Ammon's horn (tissue), 1 donor: ENCODE data around the gene MRPL4.
"Not testable (repeated sequence)": the region's sequence is repeated elsewhere in the genome, so short reads cannot be mapped to it uniquely, and the experiment has no call there.

ENCODE experiments used
- DNase-seq: peaks from one replicate; pipeline ENCODE4 v3.0.0-alpha.2; 2016; ENCODE audit warnings: low spot score

Gene MRPL4

GRCh38 chr19:10230173-10230860 is 21.7 kb upstream of the MRPL4 start:
- no peak for DNase-seq

GRCh38 chr19:10230861-10231611 is 21.0 kb upstream of the MRPL4 start, which contains the start of gene S1PR2:
Gene S1PR2 (minus strand): TSS chr19:10231331. CDS start chr19:10224905, 6,426 bp downstream.
- DNase-seq: peak; percentile 22

DNA sequence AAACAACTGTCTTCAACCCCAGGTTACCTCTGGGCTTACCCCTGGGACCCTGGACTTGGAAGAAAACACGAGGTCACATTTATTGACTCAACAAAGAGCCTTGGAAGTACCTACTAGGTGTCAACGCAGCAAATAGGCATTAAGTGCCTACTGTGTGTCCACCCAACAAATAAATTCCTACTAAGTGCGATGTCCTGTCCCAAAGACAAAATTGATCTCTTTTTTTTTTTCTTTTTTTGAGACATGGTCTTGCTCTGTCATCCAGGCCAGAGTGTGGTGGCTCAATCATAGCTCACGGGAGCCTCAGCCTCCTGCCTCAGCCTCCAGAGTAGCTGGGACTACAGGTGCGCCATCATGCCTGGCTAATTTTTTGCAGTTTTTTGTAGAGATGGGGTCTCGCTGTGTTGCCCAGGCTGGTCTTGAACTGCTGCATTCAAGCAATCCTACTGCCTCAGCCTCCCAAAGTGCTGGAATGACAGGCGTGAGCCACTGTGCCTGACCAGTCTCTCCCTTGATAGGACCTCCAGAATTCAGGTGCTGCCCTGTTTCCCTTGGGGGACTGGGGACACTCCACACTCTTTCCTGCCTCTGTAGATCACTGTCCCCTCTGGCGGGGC is 20.3 kb upstream of the MRPL4 start:
- DNase-seq: no peak

GRCh38 chr19:10233946-10234345 is 18.1 kb upstream of the MRPL4 start:
- DNase-seq: no peak

DNA sequence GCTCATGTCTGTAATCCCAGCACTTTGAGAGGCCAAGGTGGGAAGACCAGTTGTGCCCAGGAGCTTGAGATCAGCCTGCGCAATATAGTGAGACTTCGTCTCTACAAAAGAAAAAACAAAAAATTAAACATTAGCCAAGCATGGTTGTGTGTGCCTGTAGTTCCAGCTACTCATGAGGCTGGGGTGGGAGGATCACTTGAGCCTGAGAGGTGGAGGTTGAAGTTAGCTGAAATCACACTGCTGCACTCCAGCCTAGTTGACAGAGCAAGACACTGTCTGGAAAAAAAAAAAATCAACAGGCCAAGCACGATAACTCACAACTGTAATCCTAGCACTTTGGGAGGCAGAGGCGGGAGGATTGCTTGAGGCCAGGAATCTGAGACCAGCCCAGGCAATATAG is 17.0 kb upstream of the MRPL4 start:
- no peak for DNase-seq

DNA sequence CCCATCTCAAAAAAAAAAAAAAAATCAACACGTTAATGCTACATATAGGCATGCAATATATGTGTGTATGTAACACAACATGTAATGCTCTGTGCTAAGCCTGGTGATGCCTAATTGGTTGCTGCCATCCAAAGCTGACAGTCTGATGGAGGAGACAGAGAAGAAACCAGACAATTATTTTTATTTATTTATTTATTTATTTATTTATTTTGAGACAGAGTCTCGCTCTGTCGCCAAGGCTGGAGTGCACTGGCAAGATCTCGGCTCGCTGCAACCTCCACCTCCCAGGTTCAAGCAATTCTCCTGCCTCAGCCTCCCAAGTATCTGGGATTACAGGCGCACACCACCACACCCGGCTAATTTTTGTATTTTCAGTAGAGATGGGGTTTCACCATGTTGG is 16.6 kb upstream of the MRPL4 start:
- DNase-seq: not testable (repeated sequence)

DNA sequence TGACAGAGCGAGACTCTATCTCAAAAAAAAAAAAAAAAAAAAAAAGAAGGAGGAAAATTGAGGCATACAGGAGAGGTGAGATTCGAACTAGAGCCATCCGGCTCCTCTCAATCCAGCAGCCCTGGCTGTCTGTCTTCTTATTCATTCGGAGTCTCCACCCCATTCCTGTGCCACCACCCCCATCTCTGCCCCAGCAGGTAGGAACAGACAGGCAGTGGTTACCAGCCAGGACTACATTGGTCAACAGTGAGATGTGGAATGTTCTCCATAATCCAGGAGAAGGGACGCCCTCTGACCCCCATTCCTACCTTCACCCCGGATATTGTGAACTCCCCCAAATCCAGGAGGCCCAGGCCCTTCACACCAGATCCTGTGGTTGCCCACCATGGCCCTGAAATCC is 14.3 kb upstream of the MRPL4 start:
- DNase-seq: no peak

DNA sequence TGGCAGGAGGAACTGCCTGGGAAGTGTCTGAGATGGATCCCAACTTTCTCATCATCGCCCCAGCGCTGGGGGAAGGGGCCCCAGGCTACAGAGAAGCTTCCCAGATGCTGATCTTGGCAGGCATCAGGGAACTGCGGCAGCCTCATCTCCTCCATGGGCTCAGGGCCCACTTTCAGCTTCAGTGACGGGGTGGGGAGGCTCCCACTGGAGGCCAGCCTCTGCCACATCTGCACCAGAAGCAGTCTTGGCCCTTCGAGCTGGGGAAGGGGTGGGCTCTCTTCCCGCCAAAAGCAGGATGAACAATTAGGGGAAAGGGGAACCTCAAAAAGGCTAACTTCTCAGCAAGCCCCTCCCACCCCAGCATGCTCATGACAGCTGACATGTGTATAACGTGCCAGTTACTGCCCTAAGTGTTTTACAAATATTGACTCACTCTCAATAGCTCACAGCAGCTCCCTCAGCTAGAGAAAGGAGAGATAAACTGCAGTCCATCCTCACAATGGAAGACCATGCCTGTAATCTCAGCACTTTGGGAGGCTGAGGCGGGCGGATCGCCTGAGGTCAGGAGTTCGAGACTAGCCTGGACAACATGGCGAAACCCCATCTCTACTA is 13.7 kb upstream of the MRPL4 start:
- DNase-seq: no peak

DNA sequence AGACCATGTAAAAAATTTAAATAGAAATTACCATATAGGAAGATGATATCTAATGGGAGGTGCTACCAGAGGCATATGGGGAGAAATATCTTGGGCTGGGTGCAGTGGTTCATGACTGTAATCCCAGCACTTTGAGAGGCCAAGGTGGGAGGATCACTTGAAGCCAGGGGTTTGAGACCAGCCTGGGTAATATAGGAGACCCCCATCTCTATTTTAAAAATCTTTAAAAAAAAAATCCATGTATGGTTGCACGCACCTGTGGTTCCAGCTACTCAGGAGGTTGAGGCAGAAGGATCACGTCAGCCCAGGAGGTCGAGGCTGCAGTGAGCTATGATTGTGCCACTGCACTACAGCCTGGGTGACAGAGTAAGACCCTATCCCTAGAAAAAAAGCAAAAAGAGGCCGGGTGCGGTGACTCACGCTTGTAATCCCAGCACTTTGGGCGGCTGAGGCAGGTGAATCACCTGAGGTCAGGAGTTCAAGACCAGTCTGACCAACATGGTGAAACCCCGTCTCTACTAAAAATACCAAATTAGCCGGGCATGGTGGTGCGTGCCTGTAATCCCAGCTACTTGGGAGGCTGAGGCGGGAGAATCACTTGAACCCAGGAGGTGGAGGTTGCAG is 10.1 kb upstream of the MRPL4 start:
- DNase-seq: not testable (repeated sequence)

- DNase-seq: no peak
Measured at GRCh38 chr19:10243606-10244005, 8.4 kb upstream of the MRPL4 start.

- DNase-seq: no peak
Measured at GRCh38 chr19:10245189-10245939, 6.7 kb upstream of the MRPL4 start.

DNA sequence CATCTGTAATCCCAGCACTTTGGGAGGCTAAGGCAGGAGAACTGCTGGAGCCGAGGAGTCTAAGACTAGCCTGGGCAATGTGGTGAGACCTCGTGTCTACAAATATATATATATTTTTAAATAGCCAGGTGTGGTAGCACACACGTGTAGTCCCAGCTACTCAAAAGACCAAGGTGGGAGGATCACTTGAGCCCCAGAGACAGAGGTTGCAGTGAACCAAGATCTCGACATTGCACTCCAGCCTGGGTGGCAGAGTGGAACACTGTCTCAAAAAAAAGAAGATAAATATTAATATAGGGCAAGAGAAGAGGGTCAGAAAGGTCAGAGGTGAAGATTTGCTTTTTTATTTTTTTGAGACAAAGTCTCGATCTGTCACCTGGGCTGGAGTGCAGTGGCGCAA is 5.5 kb upstream of the MRPL4 start:
- no peak for DNase-seq

GRCh38 chr19:10252707-10253106 is 693 bp downstream of the MRPL4 start:
- DNase-seq: no peak

DNA sequence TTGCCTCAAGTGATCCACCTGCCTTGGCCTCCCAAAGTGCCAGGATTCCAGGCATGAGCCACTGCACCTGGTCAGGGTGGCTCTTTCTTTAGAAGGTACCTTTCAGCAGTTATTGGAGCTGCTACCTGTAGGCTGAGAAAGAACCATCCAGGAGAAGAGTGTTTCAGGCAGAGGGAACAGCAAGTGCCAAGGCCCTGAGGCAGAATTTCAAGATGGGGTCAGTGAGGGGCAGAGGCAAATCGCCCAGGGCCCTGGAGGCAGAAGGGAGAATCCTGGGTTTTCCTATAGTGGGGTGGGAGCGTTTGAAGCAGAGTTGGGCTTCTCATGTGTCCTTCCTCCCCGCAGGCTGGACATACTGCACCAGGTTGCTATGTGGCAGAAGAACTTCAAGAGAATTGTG is 2.2 kb downstream of the MRPL4 start:
- DNase-seq: no peak

- DNase-seq: no peak
Measured at GRCh38 chr19:10255358-10255757, 3.3 kb downstream of the MRPL4 start.

DNA sequence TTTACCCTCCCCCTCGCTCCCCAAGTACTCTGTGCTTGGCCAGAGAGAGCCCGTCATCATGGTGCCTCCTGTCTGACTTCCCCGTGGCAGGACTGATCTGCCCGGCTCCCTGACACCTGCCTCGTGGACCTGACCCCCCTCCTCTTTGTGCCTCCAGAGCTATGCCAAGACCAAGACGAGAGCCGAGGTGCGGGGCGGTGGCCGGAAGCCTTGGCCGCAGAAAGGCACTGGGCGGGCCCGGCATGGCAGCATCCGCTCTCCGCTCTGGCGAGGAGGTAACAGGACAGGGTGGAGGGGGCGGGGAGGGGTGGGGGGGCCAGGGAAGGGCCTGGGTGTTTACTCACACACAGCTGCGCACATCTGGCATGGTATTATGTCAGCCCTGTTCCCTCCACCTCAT is 4.5 kb downstream of the MRPL4 start:
- no peak for DNase-seq

DNA sequence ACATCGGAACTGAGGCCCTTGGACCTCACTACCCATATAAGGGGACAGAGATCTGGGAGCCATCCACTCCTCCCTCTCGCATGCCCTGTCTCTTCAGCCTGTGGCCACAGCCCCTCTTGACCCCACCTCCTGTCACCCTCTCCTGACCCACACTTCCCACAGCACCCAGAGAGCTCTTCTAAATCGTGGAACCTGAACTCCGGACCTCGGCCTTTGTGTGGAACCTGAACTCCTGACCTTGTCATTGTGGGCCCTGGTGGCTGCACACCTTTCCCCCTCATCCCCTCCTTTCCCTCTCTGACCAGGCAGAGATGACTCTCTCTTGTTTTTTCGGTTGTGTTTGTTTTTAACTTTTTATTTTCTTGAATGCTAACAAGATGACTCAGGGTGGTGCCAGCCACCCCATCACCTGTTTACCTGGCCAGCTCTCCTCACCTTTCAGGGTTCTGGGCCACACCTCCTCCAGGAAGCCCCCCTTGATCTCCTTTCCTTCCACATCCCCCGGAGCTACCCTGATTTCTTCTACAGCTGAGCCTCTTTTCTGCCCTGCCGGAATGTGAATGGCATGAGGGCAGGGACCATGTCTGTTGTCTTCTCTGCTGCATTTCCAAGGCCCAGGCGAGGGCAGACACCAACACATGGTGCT is 5.1 kb downstream of the MRPL4 start:
- no peak for DNase-seq

DNA sequence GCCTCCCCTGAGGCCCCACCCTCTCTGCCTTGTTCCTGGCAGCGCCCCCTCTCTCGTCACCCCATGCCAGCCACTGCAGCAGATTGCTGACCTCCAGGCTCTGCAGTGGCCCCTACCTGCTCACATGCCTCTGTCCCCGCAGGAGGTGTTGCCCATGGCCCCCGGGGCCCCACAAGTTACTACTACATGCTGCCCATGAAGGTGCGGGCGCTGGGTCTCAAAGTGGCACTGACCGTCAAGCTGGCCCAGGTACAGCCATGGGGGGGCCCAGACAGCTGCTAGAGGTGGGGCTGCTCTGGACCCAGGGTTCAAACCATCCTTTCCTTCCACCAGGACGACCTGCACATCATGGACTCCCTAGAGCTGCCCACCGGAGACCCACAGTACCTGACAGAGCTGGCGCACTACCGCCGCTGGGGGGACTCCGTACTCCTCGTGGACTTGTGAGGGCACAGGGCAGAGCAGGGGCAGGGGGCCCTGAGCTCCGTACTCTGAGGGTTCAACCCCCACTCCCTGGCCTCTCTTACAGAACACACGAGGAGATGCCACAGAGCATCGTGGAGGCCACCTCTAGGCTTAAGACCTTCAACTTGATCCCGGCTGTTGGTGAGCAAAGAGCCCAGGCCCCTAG is 6.2 kb downstream of the MRPL4 start:
- DNase-seq: no peak

DNA sequence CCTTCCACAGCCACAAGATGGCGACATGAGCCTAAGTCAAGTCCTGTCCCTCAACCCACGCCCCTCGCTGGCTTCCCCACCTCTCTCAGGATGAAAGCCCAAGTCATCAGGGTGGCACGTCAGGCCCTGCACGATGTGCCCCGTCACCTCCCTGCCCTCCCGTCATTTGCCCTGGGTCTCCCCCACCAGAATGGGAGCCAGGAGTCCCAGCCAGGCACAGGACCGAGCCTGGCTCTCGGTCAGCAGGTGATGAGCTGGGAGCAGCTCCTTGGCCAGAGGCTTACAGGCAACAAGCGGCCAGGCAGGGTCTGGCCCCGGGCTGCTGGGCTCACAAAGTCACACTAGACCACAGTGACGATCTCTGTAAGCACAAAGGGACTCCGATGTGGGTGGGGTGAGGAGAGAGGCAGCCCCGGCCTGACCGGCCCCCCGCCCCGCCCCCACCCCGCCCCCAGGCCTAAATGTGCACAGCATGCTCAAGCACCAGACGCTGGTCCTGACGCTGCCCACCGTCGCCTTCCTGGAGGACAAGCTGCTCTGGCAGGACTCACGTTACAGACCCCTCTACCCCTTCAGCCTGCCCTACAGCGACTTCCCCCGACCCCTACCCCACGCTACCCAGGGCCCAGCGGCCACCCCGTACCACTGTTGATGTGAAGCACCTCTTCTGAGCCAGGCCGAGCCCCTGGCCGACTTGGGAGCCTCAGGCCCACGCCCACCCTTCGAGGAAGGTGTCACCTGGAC is 7.3 kb downstream of the MRPL4 start:
- DNase-seq: peak; percentile 86

DNA sequence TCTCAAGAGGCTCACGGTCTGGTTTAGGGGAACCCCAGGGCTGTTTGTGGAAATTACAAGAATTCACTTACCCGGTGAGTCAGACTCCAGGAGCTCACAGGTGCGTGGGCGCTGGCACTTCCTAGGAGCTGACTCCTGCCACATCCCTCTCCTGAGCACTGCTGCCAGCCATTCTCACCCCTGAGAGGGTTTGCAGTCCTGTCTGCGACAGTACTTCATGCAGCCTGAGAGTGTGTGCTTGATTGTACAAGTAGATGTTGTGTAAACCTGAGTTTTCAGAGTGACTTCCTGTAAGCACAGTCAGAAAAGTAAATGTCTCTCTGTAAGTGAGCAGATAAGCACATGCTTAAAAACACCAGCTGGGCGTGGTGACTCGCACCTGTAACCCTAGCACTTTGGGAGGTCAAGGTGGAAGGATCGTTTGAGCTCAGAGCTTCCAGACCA is 8.1 kb downstream of the MRPL4 start:
- no peak for DNase-seq
